Thyroid gland (tissue), 4 donors: ENCODE measurements around the gene RGS14.

Experiments
- CTCF ChIP-seq, 6 experiments: fragments of 200-600 bp in 3 of 6; fragments of 450-650 bp in 3 of 6; sonication (generic) in 3 of 6; IDR thresholded peaks; one replicate each; pipeline ENCODE4 v1.5.1; 2016 to 2019; ENCODE audit warnings: antibody characterized with exemption in 6 of 6, mild to moderate bottlenecking in 2 of 6, inconsistent platforms in 1 of 6, moderate library complexity in 1 of 6
- POLR2A ChIP-seq, 2 donors: fragments of 450-650 bp; IDR thresholded peaks; one replicate each; pipeline ENCODE4 v1.6.1; 2017; ENCODE audit warnings: antibody characterized with exemption in 2 of 2, mild to moderate bottlenecking in 2 of 2, moderate library complexity in 1 of 2

GRCh38 chr5:177364159-177364962 is 6.6 kb downstream of the RGS14 start:
- TF ChIP-seq CTCF (IDR thresholded peaks at IDR 0.05) (no peak), POLR2A (IDR thresholded peaks at IDR 0.05) (no peak)
